GM19395 (cell line): ENCODE measurements around the gene SYNJ2.
A peak's percentile ranks its signal among the peaks of the same experiment; 100 is the strongest.

ENCODE experiments used
- ATAC-seq: cut with Tn5 transposase; IDR thresholded peaks from one replicate; pipeline ENCODE4 v1.9.1; 2021; ENCODE audit warnings: mild to moderate bottlenecking, moderate library complexity; ENCODE audit not compliant: unreplicated experiment

Gene SYNJ2

GRCh38 chr6:157981132-157981394, 600 bp upstream of the SYNJ2 start:
- peak; percentile 34 for ATAC-seq

GRCh38 chr6:157982102-157982562, 469 bp downstream of the SYNJ2 start:
- ATAC-seq = peak; percentile 35

DNA sequence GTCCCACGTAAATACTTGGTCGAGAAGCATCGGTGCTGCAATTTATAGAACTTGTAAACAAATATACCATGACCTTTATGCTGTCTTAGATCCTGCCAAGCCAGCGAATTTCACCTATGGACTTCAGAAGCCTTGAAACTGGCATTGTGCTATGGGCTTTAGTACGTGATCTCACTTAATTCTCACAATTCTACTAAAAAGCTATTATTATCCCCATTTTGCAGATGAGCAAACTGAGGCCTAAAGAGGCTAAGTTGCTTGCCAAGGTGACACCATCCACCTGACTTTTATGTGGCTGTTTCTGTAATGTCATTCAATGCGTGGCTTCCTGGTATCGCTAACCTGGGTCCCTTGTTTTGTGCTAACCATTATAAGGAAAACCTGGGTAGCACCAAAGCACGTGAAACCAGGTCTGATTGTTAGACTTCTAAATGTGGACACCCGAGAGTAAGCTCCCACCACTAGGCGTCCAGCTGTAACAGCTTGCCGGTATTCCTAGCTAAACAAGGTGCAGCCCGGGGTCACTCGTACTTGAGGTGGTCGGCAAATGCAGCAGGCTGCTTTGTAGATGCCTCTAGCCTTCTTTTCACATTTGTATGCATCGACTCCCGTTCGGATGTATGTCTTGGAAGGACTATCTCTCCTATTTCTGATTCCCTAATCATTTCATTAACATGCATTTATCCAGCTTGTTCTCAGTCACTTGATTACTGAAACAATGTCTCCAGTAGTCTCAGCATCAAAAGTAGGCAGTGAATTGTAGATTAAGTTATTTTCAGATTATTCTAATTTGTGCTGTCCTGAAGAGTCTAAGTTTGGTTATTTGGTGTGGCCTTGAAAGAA, 1.1 kb downstream of the SYNJ2 start:
- ATAC-seq = no peak

GRCh38 chr6:157983406-157984119, 1.9 kb downstream of the SYNJ2 start:
- ATAC-seq = no peak

- no peak for ATAC-seq
These were observed 2.5 kb downstream of the SYNJ2 start for GRCh38 chr6:157984128-157984527.

DNA sequence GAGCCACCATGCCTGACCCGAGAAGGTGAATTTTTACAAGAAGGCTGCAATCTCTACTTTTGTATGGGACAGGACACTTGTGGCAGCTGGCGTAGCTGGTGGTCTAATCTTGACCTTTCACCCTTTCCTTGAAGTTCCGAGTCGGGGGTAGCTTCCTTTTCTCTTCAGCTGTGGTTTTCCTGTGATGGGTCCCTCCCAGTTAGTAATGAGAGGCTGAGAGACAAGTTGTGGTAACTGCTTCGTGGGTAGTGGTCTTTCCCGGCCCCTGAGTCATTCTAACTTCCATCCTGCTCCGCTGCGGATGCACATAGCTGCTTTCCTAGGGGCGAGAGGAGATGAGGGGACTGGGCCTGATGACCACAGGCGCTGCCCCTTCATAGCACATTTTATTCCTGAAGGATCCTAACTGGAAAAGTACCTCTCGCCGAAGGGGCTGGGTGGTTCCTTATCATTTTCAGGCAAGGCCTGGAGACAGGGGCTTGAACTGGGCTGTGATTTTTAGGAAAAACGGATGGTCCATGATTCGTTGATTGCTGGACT, 3.1 kb downstream of the SYNJ2 start:
- ATAC-seq = no peak

DNA sequence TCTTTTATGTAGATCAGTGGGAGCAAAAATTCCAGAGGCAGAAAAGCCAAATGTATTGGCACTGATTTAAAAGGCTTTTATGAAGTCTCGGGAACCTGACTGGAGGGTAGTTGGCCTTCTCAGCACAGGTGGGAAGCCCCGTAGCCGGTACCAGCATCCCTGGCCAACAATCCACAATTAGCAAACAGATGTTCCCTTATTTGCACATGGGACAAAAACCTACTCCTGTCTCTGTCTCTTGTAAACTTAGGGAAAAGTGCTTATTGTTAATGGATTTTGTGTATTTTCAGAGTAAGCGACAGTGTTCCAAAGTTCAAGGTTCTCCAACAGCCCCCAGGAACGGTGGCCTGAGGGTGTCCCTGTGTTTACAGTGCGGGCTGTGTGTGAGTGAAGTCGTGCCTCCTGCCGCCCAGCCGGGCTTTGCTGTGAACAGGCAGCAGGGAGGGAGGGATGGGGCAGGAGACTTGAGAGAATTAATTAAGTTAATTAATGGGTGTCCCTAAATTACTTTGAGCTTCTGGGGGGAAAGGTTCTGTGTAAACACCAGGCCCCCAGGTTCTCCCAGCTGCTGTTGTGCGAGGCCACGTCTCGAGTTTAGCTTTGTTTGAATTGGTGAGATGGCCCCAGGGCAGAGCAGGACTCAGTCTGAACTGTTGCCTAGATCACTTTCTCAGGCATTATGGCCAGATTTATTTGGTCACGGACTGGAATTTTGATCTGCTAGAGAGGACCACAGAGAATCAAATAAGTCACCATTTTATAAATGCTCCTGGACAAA, 3.9 kb downstream of the SYNJ2 start:
- ATAC-seq = no peak

DNA sequence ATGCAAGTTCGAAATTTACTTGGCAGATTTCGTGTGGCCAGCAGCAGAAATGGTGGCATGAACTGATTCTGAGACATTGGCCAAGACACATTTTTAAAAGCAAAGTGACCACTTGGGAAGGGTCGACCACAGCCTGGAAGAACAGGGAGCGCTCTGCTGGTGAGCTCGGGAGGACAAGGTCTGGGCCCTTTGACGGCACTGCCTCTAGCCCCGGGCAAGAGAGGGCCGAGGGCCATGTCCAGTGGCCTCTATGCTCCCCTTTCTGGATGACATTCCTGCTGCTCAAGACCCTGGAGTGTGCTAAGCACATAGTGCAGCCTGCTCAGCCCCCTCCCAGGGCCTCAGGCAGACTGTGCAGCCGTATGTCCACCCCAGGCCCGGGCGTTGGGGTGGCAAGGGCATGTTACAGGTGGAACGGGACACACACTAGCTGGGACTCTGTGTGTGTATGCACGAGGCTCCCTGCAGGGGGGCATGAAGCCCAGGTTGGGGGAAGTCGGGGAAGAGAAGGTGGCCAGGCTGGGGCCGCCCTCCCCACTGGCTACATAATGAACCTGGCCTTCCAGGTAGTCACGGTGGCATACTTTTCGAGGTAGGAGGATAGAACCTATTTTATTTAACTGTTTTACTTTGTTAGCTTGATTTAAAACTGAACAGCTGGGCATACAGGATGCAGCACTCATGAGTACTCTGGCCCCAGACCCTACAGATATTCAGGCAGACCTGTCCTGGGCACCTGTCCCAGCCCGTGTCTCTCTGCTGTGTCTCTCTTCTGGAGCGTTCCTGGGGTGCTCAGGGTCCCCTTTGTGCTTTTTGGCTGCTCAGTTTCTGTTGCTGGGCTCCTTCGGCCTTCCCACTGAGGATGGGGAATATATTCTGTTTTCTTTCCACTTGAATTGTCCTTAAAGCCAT, 6.4 kb downstream of the SYNJ2 start:
- no peak for ATAC-seq

DNA sequence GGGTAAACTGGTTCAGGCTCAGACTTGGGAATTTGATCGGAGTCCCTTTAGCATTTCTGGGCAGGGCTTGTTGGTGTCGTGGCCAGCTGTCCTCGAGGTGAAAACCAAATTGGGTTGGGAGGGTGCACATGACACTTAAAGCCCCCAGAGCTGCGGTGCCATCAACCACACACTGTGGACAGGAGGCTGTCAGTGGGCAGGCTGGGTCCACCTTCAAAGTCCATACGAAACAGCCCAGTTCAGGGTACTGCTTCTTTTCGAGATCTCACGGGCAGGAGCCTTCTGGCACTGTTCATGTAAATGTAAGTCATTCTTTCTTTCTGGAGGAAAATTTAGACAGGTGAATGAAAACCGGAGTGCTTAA, 7.0 kb downstream of the SYNJ2 start:
- ATAC-seq = no peak

GRCh38 chr6:157989541-157990289, 8.1 kb downstream of the SYNJ2 start:
- no peak for ATAC-seq

- no peak for ATAC-seq
These were observed 8.8 kb downstream of the SYNJ2 start for GRCh38 chr6:157990321-157991066.

GRCh38 chr6:157991067-157991432, 9.4 kb downstream of the SYNJ2 start:
- ATAC-seq = no peak

DNA sequence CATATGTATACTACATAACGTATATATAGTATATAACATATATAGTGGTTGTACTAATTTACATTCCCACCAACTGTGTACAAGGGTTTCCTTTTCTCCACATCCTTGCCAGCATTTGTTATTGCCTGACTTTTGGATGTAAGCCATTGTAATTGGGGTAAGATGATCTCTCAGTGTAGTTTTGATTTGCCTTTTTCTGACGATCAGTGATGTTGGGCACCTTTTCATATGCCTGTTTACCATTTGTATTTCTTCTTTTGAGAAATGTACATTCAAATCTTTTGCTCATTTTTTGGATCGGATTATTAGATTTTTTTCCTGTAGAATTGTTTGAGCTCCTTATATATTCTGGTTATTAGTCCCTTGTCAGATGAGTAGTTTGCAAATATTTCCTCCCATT, 11.4 kb downstream of the SYNJ2 start:
- ATAC-seq = no peak

DNA sequence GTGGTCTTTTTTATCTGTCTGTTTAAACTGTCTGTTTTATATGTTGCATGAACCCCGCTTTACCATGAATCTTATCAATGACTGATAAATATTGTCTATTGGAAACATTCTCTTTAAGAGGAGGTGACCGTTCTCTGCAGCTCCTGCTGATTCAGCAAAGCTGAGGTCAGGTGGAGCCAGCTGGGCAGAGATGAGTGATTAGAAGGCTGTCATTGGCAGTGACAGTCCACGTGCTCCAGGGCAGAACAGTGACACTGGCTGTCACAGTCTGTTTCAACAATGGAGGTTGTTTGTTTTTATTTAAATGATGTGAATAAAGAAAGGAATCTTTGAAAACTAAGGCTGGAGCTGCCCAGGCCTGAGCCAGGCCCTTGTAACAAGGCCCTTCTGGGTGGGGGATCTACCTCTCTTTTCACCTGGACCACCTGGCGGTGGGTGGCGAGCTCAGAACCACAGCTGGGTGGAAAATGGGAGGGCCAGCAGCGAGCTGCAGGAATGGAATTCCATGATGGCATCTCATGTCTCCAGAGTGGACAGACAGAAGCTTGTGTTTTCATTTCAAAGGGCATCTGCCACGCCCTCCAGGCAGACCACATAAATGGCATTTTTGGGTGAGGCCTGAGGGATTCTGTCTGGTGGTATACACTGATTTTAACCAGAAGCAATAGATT, 12.6 kb downstream of the SYNJ2 start:
- ATAC-seq = no peak

DNA sequence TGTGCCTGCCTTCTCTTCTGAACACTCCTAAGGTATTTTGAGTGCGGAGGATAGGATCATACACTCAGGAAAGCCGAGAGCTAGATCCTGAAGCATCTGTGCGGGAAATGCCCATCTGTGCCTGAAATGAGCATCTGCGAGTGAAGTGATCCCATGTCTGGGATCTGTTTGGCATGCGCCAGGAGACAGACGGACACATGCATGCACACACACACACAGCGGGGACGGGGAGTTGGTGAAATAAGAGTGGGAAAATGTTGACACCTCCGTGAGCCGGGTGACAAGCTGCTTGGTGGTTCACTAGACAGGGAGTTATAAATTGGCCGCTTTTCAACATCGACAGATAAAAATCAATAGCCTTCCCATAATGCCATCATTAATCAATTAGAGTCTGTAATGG, 13.8 kb downstream of the SYNJ2 start:
- no peak for ATAC-seq

DNA sequence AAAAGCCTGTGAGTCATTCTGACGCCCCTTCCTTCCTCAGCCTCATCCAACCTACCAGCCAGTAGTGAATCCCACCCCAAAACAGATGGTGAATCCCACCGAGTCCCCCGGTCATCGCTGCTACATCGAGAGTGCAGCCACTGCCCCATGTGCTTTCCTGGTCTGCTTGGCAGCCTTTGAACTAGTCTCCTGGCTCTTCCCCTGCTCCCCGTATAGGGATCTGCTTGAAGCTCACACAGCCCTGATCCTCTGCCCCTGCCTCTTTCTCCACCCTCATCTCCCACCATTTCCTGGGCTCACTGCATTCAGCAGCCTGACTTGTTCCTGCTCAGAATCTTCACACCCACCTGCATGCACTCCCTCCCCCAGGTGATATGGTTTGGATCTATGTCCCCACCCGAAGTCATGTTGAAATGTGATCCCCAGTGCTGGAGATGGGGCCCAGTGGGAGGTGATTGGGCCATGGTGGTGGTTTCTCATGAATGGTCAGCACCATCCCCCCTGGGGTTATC, 14.6 kb downstream of the SYNJ2 start:
- ATAC-seq = no peak

GRCh38 chr6:157996918-157997702, 15.4 kb downstream of the SYNJ2 start:
- ATAC-seq = no peak
